ENCODE data around the gene PMEL. TPM values are rescaled to one million over a fixed set of nuclear protein-coding genes. Genes with fewer than 3 reads are reported as not detected.

The PMEL gene
- total and polyA plus RNA-seq, 2 of the 8 experiments (the other 6 are each of a cell fraction or from before 2014, with no cell fraction given): 120 to 382 TPM

DNA sequence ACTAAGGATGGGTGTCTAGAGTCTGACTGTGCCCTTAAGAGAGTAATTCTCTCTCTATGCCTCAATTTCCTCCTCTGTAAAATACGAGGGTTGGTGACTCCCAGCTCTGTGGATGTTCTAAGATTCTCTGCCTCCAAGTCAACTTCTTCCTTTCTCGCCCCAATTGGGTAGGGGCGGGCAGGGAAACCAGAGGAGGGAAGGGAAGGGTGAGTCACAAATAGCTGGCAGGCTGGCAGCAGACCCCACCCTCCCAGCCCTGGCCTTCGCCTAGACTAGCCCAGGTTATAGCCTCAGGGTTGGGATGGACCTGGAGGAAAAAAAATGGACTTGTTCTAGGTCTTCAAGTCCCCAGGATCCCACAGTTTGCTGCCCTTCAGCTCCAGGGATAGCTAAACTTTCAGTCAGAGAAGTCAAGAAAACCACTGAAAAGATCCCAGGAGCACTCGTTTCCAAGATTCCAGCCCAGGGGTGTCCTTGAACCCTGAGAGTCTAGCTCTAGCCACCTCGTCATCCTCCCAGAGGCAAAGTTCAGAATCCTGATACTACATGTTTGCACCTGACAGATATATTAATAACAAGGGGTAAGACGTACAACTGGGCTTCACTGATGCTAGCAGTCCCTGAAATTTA lies 32.6 kb downstream of the PMEL start (continued):
- TF ChIP-seq KDM4A (IDR thresholded peaks at IDR 0.05; ENCODE audit: low read depth, low read length, severe bottlenecking): no peak

All from H1 (cell line).